ENCODE measurements around the gene ZNF225. TPM values are rescaled to one million over a fixed set of nuclear protein-coding genes. Genes with fewer than 3 reads are reported as not detected.

The ZNF225 gene
- total RNA-seq, 1 donor: 7.3 TPM

- TF ChIP-seq CTCF (IDR thresholded peaks at IDR 0.05; ENCODE audit: insufficient read depth, low read depth, low read length): no peak
- H3K4me3 ChIP-seq (ENCODE audit: low read depth, low read length): no peak overlapping the region
- DNase-seq (ENCODE audit: low read depth): no peak
These were observed 68.9 kb downstream of the ZNF225 start for GRCh38 chr19:44182145-44182544.

Small RNA genes within 50 kb of the gene (small RNA-seq; reads per million reads assigned to genes)
- not detected for gene RNU6-902P

Other genes with a start within 250 kb of the ZNF225 start
- 0.97 and 3.0 TPM in 2 replicates for gene ZNF404, start 229.4 kb upstream of the ZNF225 start, total RNA-seq
- 18.4 and 25.5 TPM in 2 replicates for gene ZNF45, start 178.1 kb upstream of the ZNF225 start, total RNA-seq
- 7.4 and 10.4 TPM in 2 replicates for gene ZNF221, start 162.2 kb upstream of the ZNF225 start, total RNA-seq
- gene ZNF155, start 129.2 kb upstream of the ZNF225 start, total RNA-seq: 5.8 and 10.8 TPM in 2 replicates
- 2.6 and 3.9 TPM in 2 replicates for gene ZNF230, start 110.4 kb upstream of the ZNF225 start, total RNA-seq
- 6.1 and 6.9 TPM in 2 replicates for gene ZNF222, start 88.0 kb upstream of the ZNF225 start, total RNA-seq
- 4.5 and 5.6 TPM in 2 replicates for gene ZNF223, start 61.4 kb upstream of the ZNF225 start, total RNA-seq
- 3.2 and 3.9 TPM in 2 replicates for gene ZNF284, start 41.2 kb upstream of the ZNF225 start, total RNA-seq
- gene ZNF224, start 19.0 kb upstream of the ZNF225 start, total RNA-seq: 20.0 and 28.9 TPM in 2 replicates
- 8.4 and 12.5 TPM in 2 replicates for gene ZNF234, start 28.2 kb downstream of the ZNF225 start, total RNA-seq
- gene ZNF226, start 51.7 kb downstream of the ZNF225 start, total RNA-seq: 15.5 and 21.2 TPM in 2 replicates
- 15.8 and 18.6 TPM in 2 replicates for gene ZNF227, start 99.1 kb downstream of the ZNF225 start, total RNA-seq
- 0.32 and 2.2 TPM in 2 replicates for gene ZNF233, start 146.5 kb downstream of the ZNF225 start, total RNA-seq
- gene ZNF235, start 191.6 kb downstream of the ZNF225 start, total RNA-seq: 4.8 and 8.2 TPM in 2 replicates
- gene ZNF112, start 243.3 kb downstream of the ZNF225 start, total RNA-seq: 6.4 and 8.6 TPM in 2 replicates

Data from fibroblast of villous mesenchyme (primary cell).